ENCODE data around the gene ACYP1. TPM values are rescaled to one million over a fixed set of nuclear protein-coding genes. Genes with fewer than 3 reads are reported as not detected.

Gene ACYP1
- total and polyA plus RNA-seq, 9 of the 15 experiments (the other 6 are each of a cell fraction or from before 2014, with no cell fraction given): 19.9 to 113 (median 52.3) TPM

- H3K79me2 ChIP-seq (ENCODE audit: control insufficient read depth, insufficient read depth, low read length): peaks cover 51% of the 10 kb centered on the region
- H3K9ac ChIP-seq (ENCODE audit: insufficient read depth in 1 of 2, low read depth in 2 of 2, low read length in 2 of 2): peak overlapping the region; percentile 69 to 92; a peak in 3 of 4 replicates
- DNase-seq (ENCODE audit: extremely low read depth in 1 of 4, low spot score in 3 of 4) (no peak), FAIRE-seq (no peak), ATAC-seq (no peak; the same call in 2 of the 3 replicates)
- in situ Hi-C loops (cut with MboI) (no loop called here), intact Hi-C loops (cut with micrococcal nuclease) (no loop called here)
- H3K27me3 ChIP-seq (ENCODE audit: control insufficient read depth in 2 of 2, insufficient read depth in 2 of 2, low read length in 2 of 2): no peaks in the 10 kb centered on the region
- peaks cover 23% of the 10 kb centered on the region; the same call in 2 of the 3 replicates for H3K36me3 ChIP-seq (ENCODE audit: control insufficient read depth, insufficient read depth, low read length)
- no TSS peak for BruUV-seq (replicated peaks)
- H3K4me2 ChIP-seq (ENCODE audit: insufficient read depth, low read length): peak overlapping the region; percentile 95
- H3K4me3 ChIP-seq: peak overlapping the region; percentile 69
- 3% methylated on average over 5 of the region's 5 CpGs for WGBS (ENCODE audit: insufficient coverage, low coverage, missing lambda C conversion rate)
- H3K9me3 ChIP-seq (replicated peaks; ENCODE audit: control insufficient read depth, insufficient read depth, low read depth, low read length): no peaks in the 10 kb centered on the region; the same call in 1 of the 2 replicates
- H3K9me1 ChIP-seq (ENCODE audit: control insufficient read depth, insufficient read depth, low read length): peaks cover 3% of the 10 kb centered on the region
- H3K27ac ChIP-seq (ENCODE audit: extremely low read depth, low read depth, low read length): peak overlapping the region; percentile 81; the same call in 2 of the 3 replicates
- H2AFZ ChIP-seq (ENCODE audit: low read depth, low read length): peak overlapping the region; percentile 97; the same call in 1 of the 2 replicates
- ChIA-PET CTCF (ENCODE audit: low intra/inter-chr PET ratio) (no interaction called here), POLR2A (interaction anchor here (0.6 to 1.6 kb wide), 5 partner anchors 9 to 1142 kb away, joined by 3 to 4 read pairs (median 3); partner anchors contain the start of gene RPS6KL1)
- H3K4me1 ChIP-seq (replicated peaks in 1 of 2; ENCODE audit: control insufficient read depth in 2 of 2, insufficient read depth in 2 of 2, low read length in 2 of 2): peaks cover 9 to 16% of the 10 kb centered on the region in 2 experiments; a peak in 4 of 5 replicates
- H4K20me1 ChIP-seq (replicated peaks; ENCODE audit: control insufficient read depth, insufficient read depth, low read length): no peaks in the 10 kb centered on the region
- TF ChIP-seq PTBP1 (IDR thresholded peaks at IDR 0.05; ENCODE audit: low read depth, low read length): no peak
- TF ChIP-seq FOXM1 (IDR thresholded peaks at IDR 0.05; ENCODE audit: low read depth): no peak
- no peak for TF ChIP-seq FOXM1 (CRISPR knock-in tag; IDR thresholded peaks at IDR 0.05; ENCODE audit: low read depth)
- no peak for TF ChIP-seq TCF7 (IDR thresholded peaks at IDR 0.05; ENCODE audit: borderline replicate concordance)
- TF ChIP-seq PHF20 (IDR thresholded peaks at IDR 0.05; ENCODE audit: partially characterized antibody): no peak
- no peak for TF ChIP-seq ZNF133 (CRISPR knock-in tag; IDR thresholded peaks at IDR 0.05)
- no peak for TF ChIP-seq PML (IDR thresholded peaks at IDR 0.05; ENCODE audit: low read length)
- TF ChIP-seq NR2C1 (IDR thresholded peaks at IDR 0.05): no peak
- TF ChIP-seq NR2C1 (tag; IDR thresholded peaks at IDR 0.05): no peak
- no peak for TF ChIP-seq ZNF134 (CRISPR knock-in tag; conservative IDR thresholded peaks at IDR 0.05)
- TF ChIP-seq MCM3 (IDR thresholded peaks at IDR 0.05): no peak
- TF ChIP-seq MECOM (CRISPR knock-in tag; IDR thresholded peaks at IDR 0.05): no peak
- TF ChIP-seq ZNF23 (CRISPR knock-in tag; IDR thresholded peaks at IDR 0.05): no peak
- no peak for TF ChIP-seq ZNF717 (CRISPR knock-in tag; IDR thresholded peaks at IDR 0.05)
- TF ChIP-seq, protein P1, sequence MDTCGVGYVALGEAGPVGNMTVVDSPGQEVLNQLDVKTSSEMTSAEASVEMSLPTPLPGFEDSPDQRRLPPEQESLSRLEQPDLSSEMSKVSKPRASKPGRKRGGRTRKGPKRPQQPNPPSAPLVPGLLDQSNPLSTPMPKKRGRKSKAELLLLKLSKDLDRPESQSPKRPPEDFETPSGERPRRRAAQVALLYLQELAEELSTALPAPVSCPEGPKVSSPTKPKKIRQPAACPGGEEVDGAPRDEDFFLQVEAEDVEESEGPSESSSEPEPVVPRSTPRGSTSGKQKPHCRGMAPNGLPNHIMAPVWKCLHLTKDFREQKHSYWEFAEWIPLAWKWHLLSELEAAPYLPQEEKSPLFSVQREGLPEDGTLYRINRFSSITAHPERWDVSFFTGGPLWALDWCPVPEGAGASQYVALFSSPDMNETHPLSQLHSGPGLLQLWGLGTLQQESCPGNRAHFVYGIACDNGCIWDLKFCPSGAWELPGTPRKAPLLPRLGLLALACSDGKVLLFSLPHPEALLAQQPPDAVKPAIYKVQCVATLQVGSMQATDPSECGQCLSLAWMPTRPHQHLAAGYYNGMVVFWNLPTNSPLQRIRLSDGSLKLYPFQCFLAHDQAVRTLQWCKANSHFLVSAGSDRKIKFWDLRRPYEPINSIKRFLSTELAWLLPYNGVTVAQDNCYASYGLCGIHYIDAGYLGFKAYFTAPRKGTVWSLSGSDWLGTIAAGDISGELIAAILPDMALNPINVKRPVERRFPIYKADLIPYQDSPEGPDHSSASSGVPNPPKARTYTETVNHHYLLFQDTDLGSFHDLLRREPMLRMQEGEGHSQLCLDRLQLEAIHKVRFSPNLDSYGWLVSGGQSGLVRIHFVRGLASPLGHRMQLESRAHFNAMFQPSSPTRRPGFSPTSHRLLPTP (IDR thresholded peaks at IDR 0.05; ENCODE audit: borderline replicate concordance, extremely low read depth, insufficient read length): no peak
- TF ChIP-seq NEUROD1 (IDR thresholded peaks at IDR 0.05; ENCODE audit: borderline replicate concordance, low read depth, low read length, partially characterized antibody): no peak
- no peak for TF ChIP-seq ZNF280A (IDR thresholded peaks at IDR 0.05; ENCODE audit: low read depth, partially characterized antibody)
- TF ChIP-seq ZNF551 (CRISPR knock-in tag; IDR thresholded peaks at IDR 0.05): no peak
These were observed 811 bp downstream of the ACYP1 start for GRCh38 chr14:75063013-75063412.
